ENCODE results near the gene MRPL45. TPM values are rescaled to one million over a fixed set of nuclear protein-coding genes. Genes with fewer than 3 reads are reported as not detected.

Gene MRPL45
- total and polyA plus RNA-seq, 2 experiments from 2014 or later: 42.6 to 63.9 TPM

DNA sequence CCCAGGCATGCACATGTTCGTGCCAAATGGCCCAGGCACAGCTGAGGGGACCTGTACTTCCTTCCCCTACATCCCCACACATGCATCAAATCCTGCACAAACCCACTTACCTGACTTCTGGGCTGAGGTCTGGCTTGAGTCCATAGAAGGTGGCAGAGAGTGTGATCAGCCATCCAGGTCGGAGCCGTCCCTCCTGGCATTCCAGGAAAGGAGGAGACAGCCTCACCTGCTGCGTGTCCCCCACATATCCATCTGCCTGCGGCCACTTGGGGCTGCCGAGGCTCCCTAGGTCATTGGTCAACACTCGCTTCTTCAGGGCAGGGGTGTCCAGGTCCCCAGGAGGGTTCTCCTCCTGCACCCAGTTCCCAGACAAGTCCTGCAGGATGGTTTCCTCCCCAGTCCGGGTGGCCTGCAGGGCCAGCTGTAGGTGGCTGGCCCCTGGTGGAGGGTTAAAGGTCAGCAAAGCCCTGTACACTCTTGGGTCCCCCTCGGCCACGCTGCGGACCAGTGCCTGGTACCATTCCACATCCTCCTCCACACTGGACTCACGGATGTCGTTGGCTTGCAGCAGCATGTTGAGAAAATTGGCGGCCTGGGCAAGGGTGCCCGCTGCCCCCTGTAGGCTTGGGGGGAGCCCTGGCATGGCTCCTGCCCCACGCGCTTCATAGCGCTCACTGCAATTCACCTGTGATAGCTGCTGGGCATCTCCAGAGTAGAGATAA lies 46.1 kb downstream of the MRPL45 start:
- no peak overlapping the region for H3K4me3 ChIP-seq
- no peak overlapping the region for H3K4me2 ChIP-seq
- no peaks in the 10 kb centered on the region for H4K20me1 ChIP-seq (replicated peaks; ENCODE audit: insufficient read depth)
- Mint-ChIP-seq H3K4me1 (peaks cover 20% of the 10 kb centered on the region), H3K9me3 (no peaks in the 10 kb centered on the region), H3K27ac (no peak overlapping the region), H3K36me3 (ENCODE audit: low read depth) (no peaks in the 10 kb centered on the region), H3K4me3 (no peak overlapping the region; the same call in 2 of the 3 replicates), H3K27me3 (ENCODE audit: insufficient read depth, low read depth, poor library complexity) (peaks cover 13% of the 10 kb centered on the region)
- no peaks in the 10 kb centered on the region for H3K79me2 ChIP-seq (replicated peaks; ENCODE audit: insufficient read depth)
- H3K9me2 ChIP-seq (ENCODE audit: insufficient read depth): no peaks in the 10 kb centered on the region
- peaks cover 7% of the 10 kb centered on the region for H3K4me1 ChIP-seq (ENCODE audit: insufficient read depth)
- no peak overlapping the region for H2AFZ ChIP-seq
- H3K36me3 ChIP-seq (ENCODE audit: insufficient read depth): no peaks in the 10 kb centered on the region
- no peaks in the 10 kb centered on the region for H3K27me3 ChIP-seq (ENCODE audit: insufficient read depth)
- no peaks in the 10 kb centered on the region for H3F3A ChIP-seq (replicated peaks; ENCODE audit: low read depth)
- H3K27ac ChIP-seq (ENCODE audit: low read depth): no peak overlapping the region
- no peak for ATAC-seq
- no peak for TF ChIP-seq EZH2phosphoT487 (IDR thresholded peaks at IDR 0.05; ENCODE audit: unreplicated experiment)
- no peak for TF ChIP-seq EZH2 (IDR thresholded peaks at IDR 0.05; ENCODE audit: low read depth, unreplicated experiment)
- TF ChIP-seq NANOG (IDR thresholded peaks at IDR 0.05; ENCODE audit: borderline replicate concordance): no peak
- TF ChIP-seq STAT1 (IDR thresholded peaks at IDR 0.05; ENCODE audit: unreplicated experiment): no peak
- TF ChIP-seq ETS1 (IDR thresholded peaks at IDR 0.05): no peak
- TF ChIP-seq, protein P1, sequence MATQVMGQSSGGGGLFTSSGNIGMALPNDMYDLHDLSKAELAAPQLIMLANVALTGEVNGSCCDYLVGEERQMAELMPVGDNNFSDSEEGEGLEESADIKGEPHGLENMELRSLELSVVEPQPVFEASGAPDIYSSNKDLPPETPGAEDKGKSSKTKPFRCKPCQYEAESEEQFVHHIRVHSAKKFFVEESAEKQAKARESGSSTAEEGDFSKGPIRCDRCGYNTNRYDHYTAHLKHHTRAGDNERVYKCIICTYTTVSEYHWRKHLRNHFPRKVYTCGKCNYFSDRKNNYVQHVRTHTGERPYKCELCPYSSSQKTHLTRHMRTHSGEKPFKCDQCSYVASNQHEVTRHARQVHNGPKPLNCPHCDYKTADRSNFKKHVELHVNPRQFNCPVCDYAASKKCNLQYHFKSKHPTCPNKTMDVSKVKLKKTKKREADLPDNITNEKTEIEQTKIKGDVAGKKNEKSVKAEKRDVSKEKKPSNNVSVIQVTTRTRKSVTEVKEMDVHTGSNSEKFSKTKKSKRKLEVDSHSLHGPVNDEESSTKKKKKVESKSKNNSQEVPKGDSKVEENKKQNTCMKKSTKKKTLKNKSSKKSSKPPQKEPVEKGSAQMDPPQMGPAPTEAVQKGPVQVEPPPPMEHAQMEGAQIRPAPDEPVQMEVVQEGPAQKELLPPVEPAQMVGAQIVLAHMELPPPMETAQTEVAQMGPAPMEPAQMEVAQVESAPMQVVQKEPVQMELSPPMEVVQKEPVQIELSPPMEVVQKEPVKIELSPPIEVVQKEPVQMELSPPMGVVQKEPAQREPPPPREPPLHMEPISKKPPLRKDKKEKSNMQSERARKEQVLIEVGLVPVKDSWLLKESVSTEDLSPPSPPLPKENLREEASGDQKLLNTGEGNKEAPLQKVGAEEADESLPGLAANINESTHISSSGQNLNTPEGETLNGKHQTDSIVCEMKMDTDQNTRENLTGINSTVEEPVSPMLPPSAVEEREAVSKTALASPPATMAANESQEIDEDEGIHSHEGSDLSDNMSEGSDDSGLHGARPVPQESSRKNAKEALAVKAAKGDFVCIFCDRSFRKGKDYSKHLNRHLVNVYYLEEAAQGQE (IDR thresholded peaks at IDR 0.05; ENCODE audit: unreplicated experiment): no peak
- DNase-seq (ENCODE audit: low spot score): no peak

DNA sequence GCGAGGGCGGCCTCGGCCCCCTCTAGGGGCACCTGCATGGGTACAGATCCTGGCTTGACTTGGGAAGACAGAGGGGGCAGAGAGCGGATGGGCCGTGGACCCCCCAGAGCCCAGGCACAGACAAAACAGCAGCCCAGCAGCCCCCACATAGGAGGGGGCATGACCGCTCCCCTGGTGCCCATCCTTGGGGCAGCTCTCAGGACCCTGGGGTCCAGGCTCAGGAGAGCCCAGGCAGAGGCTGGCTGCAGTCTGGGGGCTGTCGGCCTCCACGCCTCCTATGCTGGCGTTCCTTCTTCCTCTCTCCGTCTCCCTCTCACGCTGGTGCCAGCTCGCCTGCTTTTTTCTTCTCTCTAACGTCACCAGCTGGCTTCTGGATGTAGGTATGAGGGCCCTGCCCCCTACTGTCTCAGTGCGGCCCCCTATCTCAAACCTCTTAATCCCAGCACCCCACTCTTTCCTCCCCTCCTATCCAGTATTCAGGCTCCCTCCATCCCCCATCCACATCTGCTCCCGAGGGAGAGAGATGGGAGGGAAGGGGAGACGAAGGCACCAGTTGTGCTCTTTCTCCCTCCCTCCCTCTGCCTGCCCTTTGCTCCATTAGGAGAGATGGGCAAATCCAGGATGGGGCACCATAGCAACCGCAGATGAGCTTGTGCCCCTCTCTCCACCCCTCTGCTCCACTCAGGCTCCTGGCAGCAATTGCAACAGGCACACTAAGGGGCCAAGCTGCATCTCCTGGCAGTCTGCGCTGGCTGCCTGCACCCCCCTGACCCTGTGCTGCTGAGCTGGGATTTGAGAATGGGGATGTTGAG lies 46.8 kb downstream of the MRPL45 start, which contains the start of gene GPR179:
GPR179 (minus strand) TSS at position 349 of the 812 bp plus-strand sequence; CDS start at position 182, 167 bp downstream.
- no peak for ATAC-seq
- no peak for DNase-seq (ENCODE audit: low spot score)
- H3K27me3 ChIP-seq (ENCODE audit: insufficient read depth): no peaks in the 10 kb centered on the region
- peaks cover 7% of the 10 kb centered on the region for H3K4me1 ChIP-seq (ENCODE audit: insufficient read depth)
- H4K20me1 ChIP-seq (replicated peaks; ENCODE audit: insufficient read depth): no peaks in the 10 kb centered on the region
- no peak within 1 kb of the TSS for H3K4me3 ChIP-seq
- H3K27ac ChIP-seq (ENCODE audit: low read depth): no peak within 1 kb of the TSS
- H3K9me2 ChIP-seq (ENCODE audit: insufficient read depth): no peaks in the 10 kb centered on the region
- H3F3A ChIP-seq (replicated peaks; ENCODE audit: low read depth): no peaks in the 10 kb centered on the region
- H3K27me3 Mint-ChIP-seq (ENCODE audit: insufficient read depth, low read depth, poor library complexity): peaks cover 13% of the 10 kb centered on the region
- no peaks in the 10 kb centered on the region for H3K36me3 Mint-ChIP-seq (ENCODE audit: low read depth)
- no peak within 1 kb of the TSS for H3K27ac Mint-ChIP-seq
- peaks cover 19% of the 10 kb centered on the region for H3K4me1 Mint-ChIP-seq
- no peaks in the 10 kb centered on the region for H3K79me2 ChIP-seq (replicated peaks; ENCODE audit: insufficient read depth)
- H3K9me3 Mint-ChIP-seq: no peaks in the 10 kb centered on the region
- no peak within 1 kb of the TSS for H3K4me2 ChIP-seq
- no peak within 1 kb of the TSS; the same call in 2 of the 3 replicates for H3K4me3 Mint-ChIP-seq
- H3K36me3 ChIP-seq (ENCODE audit: insufficient read depth): no peaks in the 10 kb centered on the region
- H2AFZ ChIP-seq: peak within 1 kb of the TSS; percentile 10; the same call in 1 of the 2 replicates
- TF ChIP-seq, protein P2, sequence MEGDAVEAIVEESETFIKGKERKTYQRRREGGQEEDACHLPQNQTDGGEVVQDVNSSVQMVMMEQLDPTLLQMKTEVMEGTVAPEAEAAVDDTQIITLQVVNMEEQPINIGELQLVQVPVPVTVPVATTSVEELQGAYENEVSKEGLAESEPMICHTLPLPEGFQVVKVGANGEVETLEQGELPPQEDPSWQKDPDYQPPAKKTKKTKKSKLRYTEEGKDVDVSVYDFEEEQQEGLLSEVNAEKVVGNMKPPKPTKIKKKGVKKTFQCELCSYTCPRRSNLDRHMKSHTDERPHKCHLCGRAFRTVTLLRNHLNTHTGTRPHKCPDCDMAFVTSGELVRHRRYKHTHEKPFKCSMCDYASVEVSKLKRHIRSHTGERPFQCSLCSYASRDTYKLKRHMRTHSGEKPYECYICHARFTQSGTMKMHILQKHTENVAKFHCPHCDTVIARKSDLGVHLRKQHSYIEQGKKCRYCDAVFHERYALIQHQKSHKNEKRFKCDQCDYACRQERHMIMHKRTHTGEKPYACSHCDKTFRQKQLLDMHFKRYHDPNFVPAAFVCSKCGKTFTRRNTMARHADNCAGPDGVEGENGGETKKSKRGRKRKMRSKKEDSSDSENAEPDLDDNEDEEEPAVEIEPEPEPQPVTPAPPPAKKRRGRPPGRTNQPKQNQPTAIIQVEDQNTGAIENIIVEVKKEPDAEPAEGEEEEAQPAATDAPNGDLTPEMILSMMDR (conservative IDR thresholded peaks at IDR 0.05; ENCODE audit: low read depth in 2 of 2): no peak
- TF ChIP-seq ZNF114 (CRISPR knock-in tag; IDR thresholded peaks at IDR 0.05) (no peak), POLR2AphosphoS5 (IDR thresholded peaks at IDR 0.05; ENCODE audit: low read depth) (no peak), EZH2phosphoT487 (IDR thresholded peaks at IDR 0.05; ENCODE audit: unreplicated experiment) (no peak), ETS1 (IDR thresholded peaks at IDR 0.05) (no peak), ZNF331 (CRISPR knock-in tag; IDR thresholded peaks at IDR 0.05; ENCODE audit: low read depth) (no peak)
- TF ChIP-seq, protein P1 (IDR thresholded peaks at IDR 0.05; ENCODE audit: unreplicated experiment): no peak

Measured in GM23338 (cell line).